ENCODE measurements around the gene AGAP1. TPM values are rescaled to one million over a fixed set of nuclear protein-coding genes. Genes with fewer than 3 reads are reported as not detected.
"Not testable (repeated sequence)": the region's sequence is repeated elsewhere in the genome, so short reads cannot be mapped to it uniquely, and the experiment has no call there.

The AGAP1 gene
- total RNA-seq, 2 donors from 2014 or later: 16.1 to 40.1 TPM

DNA sequence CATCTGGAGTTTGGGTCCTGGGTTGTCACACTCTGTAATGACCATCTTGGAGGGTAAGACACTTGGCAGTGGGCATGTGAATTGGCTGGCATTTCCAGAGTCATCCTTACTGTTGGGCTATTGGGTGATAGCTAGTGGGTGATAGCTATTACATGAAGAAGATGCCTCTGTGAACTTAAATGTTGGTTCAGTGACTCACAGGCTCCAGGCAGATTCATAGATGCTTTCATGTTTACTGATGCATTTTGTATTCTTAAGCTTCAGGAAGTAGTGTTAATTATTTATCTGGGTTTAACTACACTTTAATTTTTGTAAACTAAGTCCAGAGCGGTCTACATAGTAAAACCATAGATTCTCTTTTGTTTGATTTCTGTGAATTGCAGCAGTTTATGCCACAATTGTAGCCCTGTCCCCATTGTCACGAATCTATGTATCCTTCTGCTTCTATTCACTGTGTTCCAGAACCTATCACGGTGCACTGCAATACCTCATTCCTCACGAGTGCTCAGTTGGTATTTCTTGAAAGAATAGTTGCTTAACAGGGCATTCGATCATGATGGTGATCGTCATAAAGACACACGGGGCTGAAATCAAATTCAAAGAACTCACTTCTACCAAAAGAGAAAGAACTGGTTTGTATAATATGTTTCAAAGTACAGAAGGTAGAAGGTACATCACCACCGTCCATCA lies 594.7 kb downstream of the AGAP1 start:
- H3K4me3 ChIP-seq: no peak overlapping the region
- no peaks in the 10 kb centered on the region for H3K9me3 ChIP-seq
- TF ChIP-seq POLR2AphosphoS5 (IDR thresholded peaks at IDR 0.05) (no peak), POLR2A (IDR thresholded peaks at IDR 0.05) (no peak)
- TF ChIP-seq, protein P1, sequence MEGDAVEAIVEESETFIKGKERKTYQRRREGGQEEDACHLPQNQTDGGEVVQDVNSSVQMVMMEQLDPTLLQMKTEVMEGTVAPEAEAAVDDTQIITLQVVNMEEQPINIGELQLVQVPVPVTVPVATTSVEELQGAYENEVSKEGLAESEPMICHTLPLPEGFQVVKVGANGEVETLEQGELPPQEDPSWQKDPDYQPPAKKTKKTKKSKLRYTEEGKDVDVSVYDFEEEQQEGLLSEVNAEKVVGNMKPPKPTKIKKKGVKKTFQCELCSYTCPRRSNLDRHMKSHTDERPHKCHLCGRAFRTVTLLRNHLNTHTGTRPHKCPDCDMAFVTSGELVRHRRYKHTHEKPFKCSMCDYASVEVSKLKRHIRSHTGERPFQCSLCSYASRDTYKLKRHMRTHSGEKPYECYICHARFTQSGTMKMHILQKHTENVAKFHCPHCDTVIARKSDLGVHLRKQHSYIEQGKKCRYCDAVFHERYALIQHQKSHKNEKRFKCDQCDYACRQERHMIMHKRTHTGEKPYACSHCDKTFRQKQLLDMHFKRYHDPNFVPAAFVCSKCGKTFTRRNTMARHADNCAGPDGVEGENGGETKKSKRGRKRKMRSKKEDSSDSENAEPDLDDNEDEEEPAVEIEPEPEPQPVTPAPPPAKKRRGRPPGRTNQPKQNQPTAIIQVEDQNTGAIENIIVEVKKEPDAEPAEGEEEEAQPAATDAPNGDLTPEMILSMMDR (IDR thresholded peaks at IDR 0.05): no peak
- H3K36me3 ChIP-seq: no peaks in the 10 kb centered on the region
- no peak overlapping the region for H3K27ac ChIP-seq
- H3K4me1 ChIP-seq (replicated peaks): no peaks in the 10 kb centered on the region
- no peak for DNase-seq (ENCODE audit: low spot score)
- H3K27me3 ChIP-seq (replicated peaks; ENCODE audit: insufficient read depth): no peaks in the 10 kb centered on the region
- 86% methylated on average over 8 of the region's 8 CpGs for WGBS
- intact Hi-C loops (cut with DNase I): no loop called here

DNA sequence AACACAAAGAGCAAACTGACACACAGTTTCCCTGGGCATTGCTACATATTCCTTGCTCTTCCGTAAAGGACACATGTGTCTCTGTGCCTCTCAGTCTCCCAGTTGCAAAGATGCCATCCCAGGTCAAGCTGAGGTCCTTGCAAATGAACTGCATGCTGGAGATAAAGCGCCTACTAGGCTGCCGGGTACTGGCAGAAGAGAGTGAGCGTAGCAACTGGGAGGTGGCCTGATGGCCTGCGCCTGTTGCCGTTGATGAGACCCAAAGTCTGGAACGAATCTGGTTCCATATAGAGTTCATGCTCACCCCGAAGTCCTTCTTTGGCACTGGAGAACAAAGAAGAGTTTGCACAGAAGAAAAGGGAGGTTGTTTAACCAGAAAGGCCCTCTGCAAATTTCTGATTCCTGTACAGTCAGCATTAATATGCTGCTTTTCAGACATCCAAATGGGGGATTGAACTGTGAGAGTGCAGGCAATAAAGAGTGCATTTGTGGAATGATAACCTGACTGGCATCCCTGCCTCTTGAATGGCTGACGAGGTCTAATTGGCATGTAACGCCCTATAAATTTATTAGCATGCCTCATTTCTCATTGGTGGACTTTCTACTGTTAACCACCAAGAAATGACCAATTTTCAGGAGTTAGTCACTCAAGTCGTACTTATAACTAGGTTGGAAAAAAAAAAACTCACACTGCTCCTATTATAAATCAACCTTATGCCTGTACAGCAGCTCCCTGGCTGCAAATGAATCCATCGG lies 595.6 kb downstream of the AGAP1 start:
- no peaks in the 10 kb centered on the region for H3K4me1 ChIP-seq (replicated peaks)
- WGBS: 93% methylated on average over 12 of the region's 12 CpGs
- intact Hi-C loops (cut with DNase I): no loop called here

DNA sequence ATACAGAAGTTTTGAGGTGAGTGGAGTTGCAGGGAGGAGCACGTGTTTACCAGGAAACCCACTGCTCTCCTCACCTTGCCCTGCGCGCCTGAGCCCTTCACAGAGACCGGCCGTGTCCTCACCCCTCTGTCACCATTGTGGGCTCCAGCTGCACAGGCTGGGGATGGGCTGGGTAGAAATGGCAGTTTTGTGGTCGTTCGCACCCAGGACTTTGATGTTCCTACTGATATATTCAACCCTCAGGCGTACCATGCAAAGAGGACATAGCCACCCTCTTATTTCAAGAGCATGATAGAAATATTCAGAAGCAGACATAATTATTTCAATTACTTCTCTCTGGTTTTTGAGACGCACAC lies 596.2 kb downstream of the AGAP1 start:
- no peaks in the 10 kb centered on the region for H3K4me1 ChIP-seq (replicated peaks)
- WGBS: 92% methylated on average over 9 of the region's 9 CpGs
- no peak overlapping the region for H3K4me3 ChIP-seq
- no peaks in the 10 kb centered on the region for H3K36me3 ChIP-seq
- no peaks in the 10 kb centered on the region for H3K27me3 ChIP-seq (replicated peaks; ENCODE audit: insufficient read depth)
- no peaks in the 10 kb centered on the region for H3K9me3 ChIP-seq
- intact Hi-C loops (cut with DNase I): no loop called here
- TF ChIP-seq POLR2AphosphoS5 (IDR thresholded peaks at IDR 0.05): no peak
- TF ChIP-seq, protein P1 (IDR thresholded peaks at IDR 0.05): no peak
- no peak for TF ChIP-seq POLR2A (IDR thresholded peaks at IDR 0.05)
- no peak for DNase-seq (ENCODE audit: low spot score)
- no peak overlapping the region for H3K27ac ChIP-seq

More for the DNA sequence above, 595.6 kb downstream of the AGAP1 start:
- no peak for DNase-seq (ENCODE audit: low spot score)
- Histone ChIP-seq H3K4me3 (no peak overlapping the region), H3K36me3 (no peaks in the 10 kb centered on the region), H3K9me3 (no peaks in the 10 kb centered on the region), H3K27me3 (replicated peaks; ENCODE audit: insufficient read depth) (no peaks in the 10 kb centered on the region), H3K27ac (no peak overlapping the region)
- TF ChIP-seq, protein P1 (IDR thresholded peaks at IDR 0.05): no peak
- no peak for TF ChIP-seq POLR2AphosphoS5 (IDR thresholded peaks at IDR 0.05)
- TF ChIP-seq POLR2A (IDR thresholded peaks at IDR 0.05): no peak

DNA sequence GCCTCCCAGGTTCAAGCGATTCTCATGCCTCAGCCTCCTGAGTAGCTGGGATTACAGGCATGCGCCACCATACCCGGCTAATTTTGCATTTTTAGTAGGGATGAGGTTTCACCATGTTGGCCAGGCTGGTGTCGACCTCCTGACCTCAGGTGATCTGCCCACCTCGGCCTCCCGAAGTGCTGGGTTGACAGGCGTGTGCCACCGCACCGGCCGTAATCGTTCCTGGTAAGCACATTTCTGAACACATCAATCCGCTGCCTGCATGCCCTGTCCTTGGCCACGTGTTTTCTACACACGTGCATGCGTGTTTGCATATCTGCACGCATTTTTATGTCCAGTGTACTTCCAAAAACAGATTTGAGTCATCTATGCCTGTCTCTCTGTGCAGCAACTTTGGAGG lies 597.0 kb downstream of the AGAP1 start:
- H3K36me3 ChIP-seq; intact Hi-C loops (cut with DNase I); H3K9me3 ChIP-seq; H3K27ac ChIP-seq; H3K4me3 ChIP-seq; DNase-seq (ENCODE audit: low spot score); H3K4me1 ChIP-seq (replicated peaks); H3K27me3 ChIP-seq (replicated peaks; ENCODE audit: insufficient read depth): not testable (repeated sequence)
- 97% methylated on average over 16 of the region's 16 CpGs for WGBS

DNA sequence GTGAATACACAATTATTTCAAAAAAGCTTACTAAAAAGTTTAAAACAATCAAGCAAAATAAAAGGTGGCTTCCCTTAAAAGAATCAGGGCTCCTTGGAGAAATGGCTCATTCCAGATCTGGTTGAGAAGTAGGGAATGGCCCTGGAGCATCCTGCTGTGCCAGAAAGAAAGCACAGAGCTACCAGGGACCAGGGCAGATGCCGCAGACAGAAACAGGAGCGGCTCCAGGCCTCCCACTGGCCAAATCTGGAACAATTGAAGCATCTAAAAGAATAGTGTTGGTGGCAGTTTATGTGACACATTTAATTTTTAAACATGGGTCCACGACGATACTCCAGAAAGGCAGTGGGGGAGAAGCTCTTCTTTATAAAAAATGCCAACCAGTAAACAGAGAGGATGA lies 598.9 kb downstream of the AGAP1 start:
- intact Hi-C loops (cut with DNase I): no loop called here
- H3K9me3 ChIP-seq: no peaks in the 10 kb centered on the region
- no peak overlapping the region for H3K27ac ChIP-seq
- 86% methylated on average over 4 of the region's 4 CpGs for WGBS
- H3K27me3 ChIP-seq (replicated peaks; ENCODE audit: insufficient read depth): no peaks in the 10 kb centered on the region
- H3K4me1 ChIP-seq (replicated peaks): no peaks in the 10 kb centered on the region
- H3K4me3 ChIP-seq: no peak overlapping the region
- TF ChIP-seq, protein P1 (IDR thresholded peaks at IDR 0.05): no peak
- no peak for TF ChIP-seq POLR2A (IDR thresholded peaks at IDR 0.05)
- TF ChIP-seq POLR2AphosphoS5 (IDR thresholded peaks at IDR 0.05): no peak
- H3K36me3 ChIP-seq: no peaks in the 10 kb centered on the region
- no peak for DNase-seq (ENCODE audit: low spot score)
